BLaER1 treated with 17β-estradiol and CSF1 and Interleukin-3, amounts not matched to agents 10 nM and 100 nM (cell line): ENCODE measurements around the gene MTG2.

ENCODE experiments used
- H3K27ac ChIP-seq, 11 experiments: shearing (Covaris generic); formaldehyde crosslinking; 2 replicates each; pipeline ENCODE4 v1.8.1; 2022
- H3K27me3 ChIP-seq, 11 experiments: shearing (Covaris generic); formaldehyde crosslinking; 2 replicates each; pipeline ENCODE4 v1.8.1; 2022
- H3K36me3 ChIP-seq, 11 experiments: shearing (Covaris generic); formaldehyde crosslinking; 2 replicates each; pipeline ENCODE4 v1.8.1; 2022
- H3K4me1 ChIP-seq, 10 experiments: shearing (Covaris generic); formaldehyde crosslinking; 2 replicates each; pipeline ENCODE4 v1.8.1; 2022
- H3K4me2 ChIP-seq, 11 experiments: shearing (Covaris generic); formaldehyde crosslinking; 2 replicates each; pipeline ENCODE4 v1.8.1; 2022
- H3K4me3 ChIP-seq, 10 experiments: shearing (Covaris generic); formaldehyde crosslinking; 2 replicates each; pipeline ENCODE4 v1.8.1; 2022
- H3K9ac ChIP-seq, 11 experiments: shearing (Covaris generic); formaldehyde crosslinking; 2 replicates each; pipeline ENCODE4 v1.8.1; 2022
- H3K9me3 ChIP-seq, 11 experiments: shearing (Covaris generic); formaldehyde crosslinking; replicated peaks in 1 of 11; 2 replicates each; pipeline ENCODE4 v1.8.1; 2022
- H4K20me1 ChIP-seq, 11 experiments: shearing (Covaris generic); formaldehyde crosslinking; 2 replicates each; pipeline ENCODE4 v1.8.1; 2022
- Cebpa-rat ChIP-seq, 11 experiments: shearing (Covaris generic); IDR thresholded peaks; 2 replicates each; pipeline ENCODE4 v1.8.1; 2022

The MTG2 gene

GRCh38 chr20:62198496-62198895, 15.7 kb downstream of the MTG2 start:
- TF ChIP-seq Cebpa-rat (IDR thresholded peaks at IDR 0.05): no peak
- no peak overlapping the region for H3K9ac ChIP-seq
- H3K4me3 ChIP-seq: no peak overlapping the region
- peak overlapping the region in 2 of 11 experiments; percentile 26 to 40; a peak in 2 of 22 replicates for H3K27ac ChIP-seq
- H3K9me3 ChIP-seq: no peaks in the 10 kb centered on the region
- H3K4me2 ChIP-seq: peak overlapping the region in 2 of 11 experiments; percentile 54 to 81; a peak in 1 of 22 replicates
- peaks cover 25 to 73% (median 50%) of the 10 kb centered on the region in 11 experiments; a peak in 20 of 22 replicates for H4K20me1 ChIP-seq
- H3K4me1 ChIP-seq: peaks cover 48 to 95% (median 76%) of the 10 kb centered on the region in 10 experiments
- H3K36me3 ChIP-seq: peaks cover 32 to 59% (median 42%) of the 10 kb centered on the region in 11 experiments
- no peaks in the 10 kb centered on the region for H3K27me3 ChIP-seq

GRCh38 chr20:62198931-62199330, 16.1 kb downstream of the MTG2 start:
- peaks cover 50 to 95% (median 78%) of the 10 kb centered on the region in 10 experiments for H3K4me1 ChIP-seq
- H3K9me3 ChIP-seq: no peaks in the 10 kb centered on the region
- TF ChIP-seq Cebpa-rat (IDR thresholded peaks at IDR 0.05): no peak
- no peak overlapping the region for H3K9ac ChIP-seq
- H3K4me2 ChIP-seq: peak overlapping the region in 2 of 11 experiments; percentile 54 to 81; a peak in 1 of 22 replicates
- peaks cover 28 to 57% (median 40%) of the 10 kb centered on the region in 11 experiments for H3K36me3 ChIP-seq
- H3K27me3 ChIP-seq: no peaks in the 10 kb centered on the region
- H3K27ac ChIP-seq: peak overlapping the region in 1 of 11 experiments; percentile 40; a peak in 2 of 22 replicates
- H4K20me1 ChIP-seq: peaks cover 22 to 73% (median 47%) of the 10 kb centered on the region in 11 experiments; a peak in 20 of 22 replicates
- no peak overlapping the region for H3K4me3 ChIP-seq

GRCh38 chr20:62200491-62201172, 17.8 kb downstream of the MTG2 start:
- Histone ChIP-seq H3K9ac (peak overlapping the region in 10 of 11 experiments; percentile 19 to 74 (median 63); a peak in 19 of 22 replicates), H3K4me3 (peak overlapping the region in 7 of 10 experiments; percentile 22 to 47 (median 46); a peak in 11 of 20 replicates), H3K4me1 (peaks cover 37 to 95% (median 77%) of the 10 kb centered on the region in 10 experiments), H3K4me2 (peak overlapping the region; percentile 79 to 100 (median 97)), H3K9me3 (no peaks in the 10 kb centered on the region), H3K27ac (peak overlapping the region in 8 of 11 experiments; percentile 63 to 83 (median 76); a peak in 16 of 22 replicates), H3K27me3 (no peaks in the 10 kb centered on the region), H3K36me3 (peaks cover 28 to 55% (median 40%) of the 10 kb centered on the region in 11 experiments), H4K20me1 (peaks cover 14 to 74% (median 33%) of the 10 kb centered on the region in 11 experiments; a peak in 19 of 22 replicates)
- no peak for TF ChIP-seq Cebpa-rat (IDR thresholded peaks at IDR 0.05)

DNA sequence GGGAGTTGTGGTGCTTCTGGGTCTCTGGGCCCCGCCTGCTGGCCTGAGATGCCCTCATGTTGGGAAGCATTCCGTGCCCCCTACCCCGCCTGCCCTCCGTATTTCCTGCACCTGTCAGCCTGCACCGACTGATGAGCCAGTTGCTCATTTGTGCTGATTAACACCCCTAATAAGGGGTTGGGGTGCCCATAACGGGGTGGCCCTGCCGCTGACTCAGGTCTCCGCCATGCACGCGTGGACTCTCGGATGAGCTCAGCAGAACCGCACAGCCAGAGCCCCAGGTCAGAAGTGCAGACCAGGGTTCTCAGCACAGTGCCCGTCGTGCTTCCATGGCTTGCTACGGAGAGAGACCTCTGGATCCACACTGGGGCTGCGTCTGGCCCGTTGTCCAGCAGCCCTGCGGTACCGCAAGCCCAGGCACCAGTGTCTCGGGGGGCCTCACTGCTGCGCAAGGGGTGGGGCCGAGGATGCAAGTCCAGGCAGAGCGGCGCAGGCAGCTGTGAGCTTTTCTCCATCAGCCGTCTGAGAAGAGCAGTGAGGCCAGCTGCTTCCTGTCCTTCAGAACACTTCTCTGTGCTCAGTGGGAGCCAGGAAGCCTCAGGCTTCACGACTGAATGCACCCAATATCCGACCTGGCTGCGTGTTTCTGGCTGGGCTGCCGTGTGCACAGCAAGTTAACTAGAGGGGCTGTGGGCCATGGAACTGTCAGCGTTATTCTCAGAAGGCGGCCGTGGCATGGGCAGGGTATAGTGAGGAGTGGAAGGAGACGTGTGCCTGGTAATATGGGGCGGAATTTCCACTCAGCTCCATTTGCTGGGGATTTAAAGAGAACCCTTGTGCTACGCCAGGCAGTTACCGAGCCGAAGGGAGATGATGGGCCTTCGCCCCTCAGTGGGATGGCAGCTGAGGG, 18.6 kb downstream of the MTG2 start:
- peaks cover 28 to 48% (median 40%) of the 10 kb centered on the region in 11 experiments for H3K36me3 ChIP-seq
- peak in 4 of 11 experiments; percentile 7 to 81 (median 55); a peak in 6 of 22 replicates for TF ChIP-seq Cebpa-rat (IDR thresholded peaks at IDR 0.05)
- H3K4me3 ChIP-seq: peak overlapping the region in 7 of 10 experiments; percentile 22 to 47 (median 46); a peak in 12 of 20 replicates
- H3K27ac ChIP-seq: peak overlapping the region in 9 of 11 experiments; percentile 10 to 83 (median 72); a peak in 17 of 22 replicates
- H4K20me1 ChIP-seq: peaks cover 7 to 74% (median 32%) of the 10 kb centered on the region in 11 experiments; a peak in 19 of 22 replicates
- H3K27me3 ChIP-seq: no peaks in the 10 kb centered on the region
- H3K9ac ChIP-seq: peak overlapping the region; percentile 9 to 74 (median 59); a peak in 19 of 22 replicates
- peak overlapping the region; percentile 79 to 100 (median 97) for H3K4me2 ChIP-seq
- H3K4me1 ChIP-seq: peaks cover 37 to 94% (median 75%) of the 10 kb centered on the region in 10 experiments
- no peaks in the 10 kb centered on the region for H3K9me3 ChIP-seq

DNA sequence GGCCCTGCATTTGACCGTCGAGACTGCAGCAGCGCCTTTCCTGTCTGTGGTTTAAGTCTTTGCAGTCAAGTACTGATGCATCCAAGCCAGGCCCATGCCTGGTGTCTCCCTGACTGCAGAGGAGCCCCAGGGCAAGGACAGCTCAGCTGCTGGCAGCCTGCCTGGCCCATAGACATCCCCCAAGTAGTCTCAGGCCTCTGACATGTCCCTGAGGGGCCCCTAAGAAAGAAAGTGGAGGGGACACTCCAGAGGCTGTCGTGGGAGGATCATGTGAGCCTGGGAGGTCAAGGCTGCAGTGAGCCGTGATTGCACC, 19.2 kb downstream of the MTG2 start:
- Histone ChIP-seq H4K20me1 (peaks cover 7 to 75% (median 30%) of the 10 kb centered on the region in 11 experiments; a peak in 18 of 22 replicates), H3K27me3 (no peaks in the 10 kb centered on the region), H3K4me2 (peak overlapping the region; percentile 79 to 100 (median 97)), H3K9me3 (no peaks in the 10 kb centered on the region), H3K4me1 (peaks cover 37 to 88% (median 74%) of the 10 kb centered on the region in 10 experiments), H3K4me3 (peak overlapping the region in 7 of 10 experiments; percentile 22 to 47 (median 45); a peak in 11 of 20 replicates), H3K36me3 (peaks cover 28 to 41% (median 37%) of the 10 kb centered on the region in 11 experiments), H3K9ac (peak overlapping the region in 9 of 11 experiments; percentile 6 to 74 (median 67); a peak in 15 of 22 replicates), H3K27ac (peak overlapping the region in 9 of 11 experiments; percentile 10 to 83 (median 72); a peak in 17 of 22 replicates)
- TF ChIP-seq Cebpa-rat (IDR thresholded peaks at IDR 0.05): no peak

DNA sequence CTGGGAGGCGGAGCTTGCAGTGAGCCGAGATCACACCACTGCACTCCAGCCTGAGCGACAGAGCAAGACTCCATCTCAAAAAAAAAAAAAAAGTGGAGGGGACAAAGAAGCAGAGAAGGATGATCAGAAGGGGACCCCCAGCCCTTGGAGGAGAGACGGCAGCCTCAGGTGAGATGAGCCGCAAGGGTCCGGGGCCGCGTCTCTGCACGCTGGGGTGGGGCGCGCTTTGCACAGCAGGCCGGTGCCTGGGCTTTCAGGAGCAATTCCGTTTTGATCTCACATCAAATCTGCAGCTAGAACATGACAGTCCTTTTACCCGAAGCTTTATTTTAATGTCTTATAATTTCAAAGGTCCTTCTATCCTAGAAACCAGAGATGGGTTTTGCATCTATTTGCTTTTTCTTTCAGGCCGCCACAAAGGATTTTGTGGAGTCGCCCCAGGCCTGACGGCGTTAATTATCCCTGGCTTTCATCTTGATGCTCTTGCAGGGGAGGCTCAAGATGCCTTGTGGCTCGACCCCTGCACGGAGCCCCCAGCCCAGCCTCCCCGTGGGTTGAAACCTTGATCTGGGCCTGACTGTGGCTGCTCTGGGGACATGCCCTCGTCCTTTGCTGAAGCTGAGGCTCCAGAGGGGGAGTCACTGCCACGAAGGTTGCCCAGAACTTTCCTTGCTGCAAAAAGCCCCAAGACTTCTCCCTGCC, 20.0 kb downstream of the MTG2 start:
- H3K27ac ChIP-seq: peak overlapping the region in 8 of 11 experiments; percentile 44 to 83 (median 76); a peak in 16 of 22 replicates
- H3K9me3 ChIP-seq: no peaks in the 10 kb centered on the region
- H3K4me2 ChIP-seq: peak overlapping the region; percentile 82 to 100 (median 97)
- peaks cover 22 to 34% (median 29%) of the 10 kb centered on the region in 11 experiments for H3K36me3 ChIP-seq
- peak overlapping the region in 9 of 11 experiments; percentile 38 to 74 (median 67); a peak in 16 of 22 replicates for H3K9ac ChIP-seq
- peaks cover 7 to 81% (median 30%) of the 10 kb centered on the region in 11 experiments; a peak in 18 of 22 replicates for H4K20me1 ChIP-seq
- no peaks in the 10 kb centered on the region for H3K27me3 ChIP-seq
- peaks cover 37 to 86% (median 76%) of the 10 kb centered on the region in 10 experiments for H3K4me1 ChIP-seq
- H3K4me3 ChIP-seq: peak overlapping the region in 6 of 10 experiments; percentile 3 to 41 (median 30); a peak in 10 of 20 replicates
- no peak for TF ChIP-seq Cebpa-rat (IDR thresholded peaks at IDR 0.05)

- TF ChIP-seq Cebpa-rat (IDR thresholded peaks at IDR 0.05): peak in 3 of 11 experiments; percentile 20 to 30 (median 23); a peak in 1 of 22 replicates
- H3K9me3 ChIP-seq: no peaks in the 10 kb centered on the region
- H3K4me1 ChIP-seq: peaks cover 37 to 83% (median 75%) of the 10 kb centered on the region in 10 experiments
- H4K20me1 ChIP-seq: peaks cover 7 to 80% (median 30%) of the 10 kb centered on the region in 11 experiments; a peak in 18 of 22 replicates
- H3K27me3 ChIP-seq: no peaks in the 10 kb centered on the region
- H3K27ac ChIP-seq: peak overlapping the region in 8 of 11 experiments; percentile 44 to 83 (median 76); a peak in 16 of 22 replicates
- H3K9ac ChIP-seq: peak overlapping the region in 9 of 11 experiments; percentile 38 to 74 (median 67); a peak in 17 of 22 replicates
- H3K4me2 ChIP-seq: peak overlapping the region; percentile 82 to 100 (median 97)
- peaks cover 16 to 27% (median 22%) of the 10 kb centered on the region in 11 experiments for H3K36me3 ChIP-seq
- H3K4me3 ChIP-seq: peak overlapping the region in 6 of 10 experiments; percentile 3 to 41 (median 30); a peak in 9 of 20 replicates
Measured at GRCh38 chr20:62203378-62204030, 20.7 kb downstream of the MTG2 start.
